ENCODE measurements around the gene FXN. TPM values are rescaled to one million over a fixed set of nuclear protein-coding genes. Genes with fewer than 3 reads are reported as not detected.

Gene FXN
- polyA plus RNA-seq, 3 donors: 9.1 to 27.3 (median 15.9) TPM

GRCh38 chr9:69013382-69013727 lies 22.2 kb upstream of the FXN start:
- 89% methylated on average over 25 of the region's 26 CpGs for WGBS (ENCODE audit: insufficient coverage)
- H3K27me3 Mint-ChIP-seq (ENCODE audit: low read depth in 3 of 3): peaks cover 3 to 10% (median 7%) of the 10 kb centered on the region in 3 donors
- H2AFZ ChIP-seq (ENCODE audit: insufficient read depth, low read depth, low read length, poor library complexity, severe bottlenecking): peak overlapping the region; percentile 74

GRCh38 chr9:69014013-69014412 lies 21.5 kb upstream of the FXN start, which contains the start of gene PRKACG:
Gene PRKACG, minus strand, starts transcription at chr9:69014113. Its CDS starts 21 bp downstream, at chr9:69014092.
- no peaks in the 10 kb centered on the region for H4K20me1 ChIP-seq (ENCODE audit: insufficient read depth, low read length)
- Mint-ChIP-seq H3K27ac (peak within 1 kb of the TSS in 1 of 7 donors; percentile 19), H3K9me3 (peaks cover 0 to 6% (median 2%) of the 10 kb centered on the region in 7 donors), H3K4me1 (peaks cover 19% of the 10 kb centered on the region), H3K36me3 (no peaks in the 10 kb centered on the region), H3K4me3 (peak within 1 kb of the TSS; percentile 70 to 90), H3K27me3 (ENCODE audit: low read depth in 3 of 3) (peaks cover 4 to 10% (median 7%) of the 10 kb centered on the region in 3 donors)
- H2AFZ ChIP-seq (ENCODE audit: insufficient read depth, low read depth, low read length, poor library complexity, severe bottlenecking): peak within 1 kb of the TSS; percentile 74
- no peaks in the 10 kb centered on the region for H3K36me3 ChIP-seq (replicated peaks in 1 of 2; ENCODE audit: control insufficient read depth in 1 of 2, insufficient read depth in 2 of 2, low read length in 2 of 2)
- no peaks in the 10 kb centered on the region for H3K9me3 ChIP-seq (replicated peaks in 1 of 2; ENCODE audit: control insufficient read depth in 1 of 2, insufficient read depth in 1 of 2, low read length in 2 of 2)
- no peak for DNase-seq
- no peak within 1 kb of the TSS for H3K27ac ChIP-seq (ENCODE audit: low read depth in 1 of 2, low read length in 2 of 2)
- H3K4me1 ChIP-seq (ENCODE audit: control insufficient read depth in 1 of 2, insufficient read depth in 2 of 2, low read length in 2 of 2): peaks cover 11 to 15% of the 10 kb centered on the region in 2 donors
- no peaks in the 10 kb centered on the region for H3K27me3 ChIP-seq (ENCODE audit: control insufficient read depth in 2 of 2, insufficient read depth in 2 of 2, low read length in 2 of 2)
- intact Hi-C loops (cut with micrococcal nuclease): no loop called here
- peak within 1 kb of the TSS in 2 of 3 experiments; percentile 20 to 65 for H3K4me3 ChIP-seq (replicated peaks in 1 of 3; ENCODE audit: low read depth in 2 of 3, low read length in 3 of 3)
- WGBS (ENCODE audit: insufficient coverage): 88% methylated on average over 3 of the region's 29 CpGs
- no peak for TF ChIP-seq CTCF (IDR thresholded peaks at IDR 0.05)
- H3K9ac ChIP-seq (ENCODE audit: insufficient read depth, low read length, poor library complexity, severe bottlenecking): peak within 1 kb of the TSS; percentile 27
- no peaks in the 10 kb centered on the region for H3K79me2 ChIP-seq (ENCODE audit: insufficient read depth, low read length)
- H3K4me2 ChIP-seq (replicated peaks; ENCODE audit: extremely low read depth, low read length, poor library complexity, severe bottlenecking): peak within 1 kb of the TSS; percentile 61

More at GRCh38 chr9:69013382-69013727, 22.2 kb upstream of the FXN start:
- no peaks in the 10 kb centered on the region for H3K27me3 ChIP-seq (ENCODE audit: control insufficient read depth in 2 of 2, insufficient read depth in 2 of 2, low read length in 2 of 2)
- H3K9ac ChIP-seq (ENCODE audit: insufficient read depth, low read length, poor library complexity, severe bottlenecking): no peak overlapping the region
- Mint-ChIP-seq H3K27ac (no peak overlapping the region), H3K9me3 (peaks cover 0 to 6% (median 2%) of the 10 kb centered on the region in 7 donors), H3K4me1 (peaks cover 18% of the 10 kb centered on the region), H3K36me3 (no peaks in the 10 kb centered on the region), H3K4me3 (peak overlapping the region in 1 of 2 donors; percentile 90)
- intact Hi-C loops (cut with micrococcal nuclease): no loop called here
- H3K36me3 ChIP-seq (replicated peaks in 1 of 2; ENCODE audit: control insufficient read depth in 1 of 2, insufficient read depth in 2 of 2, low read length in 2 of 2): peaks cover 0 to 1% of the 10 kb centered on the region in 2 donors
- no peaks in the 10 kb centered on the region for H3K79me2 ChIP-seq (ENCODE audit: insufficient read depth, low read length)
- H3K9me3 ChIP-seq (replicated peaks in 1 of 2; ENCODE audit: control insufficient read depth in 1 of 2, insufficient read depth in 1 of 2, low read length in 2 of 2): no peaks in the 10 kb centered on the region
- TF ChIP-seq CTCF (IDR thresholded peaks at IDR 0.05): no peak
- no peaks in the 10 kb centered on the region for H4K20me1 ChIP-seq (ENCODE audit: insufficient read depth, low read length)
- H3K27ac ChIP-seq (ENCODE audit: low read depth in 1 of 2, low read length in 2 of 2): no peak overlapping the region
- peak overlapping the region in 1 of 3 experiments; percentile 65 for H3K4me3 ChIP-seq (replicated peaks in 1 of 3; ENCODE audit: low read depth in 2 of 3, low read length in 3 of 3)
- no peak for DNase-seq
- peak overlapping the region; percentile 61 for H3K4me2 ChIP-seq (replicated peaks; ENCODE audit: extremely low read depth, low read length, poor library complexity, severe bottlenecking)
- H3K4me1 ChIP-seq (ENCODE audit: control insufficient read depth in 1 of 2, insufficient read depth in 2 of 2, low read length in 2 of 2): peaks cover 11 to 15% of the 10 kb centered on the region in 2 donors
